Thymus (tissue), 11 donors: ENCODE results near the gene TNFRSF9. TPM values are rescaled to one million over a fixed set of nuclear protein-coding genes. Genes with fewer than 3 reads are reported as not detected.
"Not testable (repeated sequence)": the region's sequence is repeated elsewhere in the genome, so short reads cannot be mapped to it uniquely, and the experiment has no call there.

Source experiments
- DNase-seq, 9 donors: peaks; one replicate each; pipeline ENCODE4 v3.0.0-alpha.2; 2013; ENCODE audit warnings: low spot score in 9 of 9, low read depth in 6 of 9, missing footprints in 1 of 9
- H3K27ac ChIP-seq, 2 donors: one replicate each; pipeline ENCODE4 v1.5.1; 2013; ENCODE audit warnings: control low read depth in 1 of 2, low read depth in 1 of 2, low read length in 1 of 2, mild to moderate bottlenecking in 1 of 2, moderate library complexity in 1 of 2
- H3K27me3 ChIP-seq, 2 donors: one replicate each; pipeline ENCODE4 v1.5.1; 2013; ENCODE audit warnings: low read length in 1 of 2; ENCODE audit not compliant: control insufficient read depth in 2 of 2, insufficient read depth in 1 of 2
- H3K36me3 ChIP-seq, 2 donors: one replicate each; pipeline ENCODE4 v1.5.1; 2013; ENCODE audit warnings: low read length in 1 of 2, mild to moderate bottlenecking in 1 of 2, moderate library complexity in 1 of 2; ENCODE audit not compliant: control insufficient read depth in 2 of 2, insufficient read depth in 2 of 2
- H3K4me1 ChIP-seq, 2 donors: one replicate each; pipeline ENCODE4 v1.5.1; 2013; ENCODE audit warnings: low read length in 2 of 2; ENCODE audit not compliant: control insufficient read depth in 2 of 2, insufficient read depth in 2 of 2
- H3K4me3 ChIP-seq, 2 donors: one replicate each; pipeline ENCODE4 v1.5.1; 2013; ENCODE audit warnings: low read length in 2 of 2, control low read depth in 1 of 2, mild to moderate bottlenecking in 1 of 2
- H3K9me3 ChIP-seq, 2 donors: one replicate each; pipeline ENCODE4 v1.5.1; 2013; ENCODE audit warnings: low read length in 1 of 2, mild to moderate bottlenecking in 1 of 2; ENCODE audit not compliant: control insufficient read depth in 2 of 2, insufficient read depth in 1 of 2
- WGBS: extraction: QIAGEN DNeasy Blood & Tissue Kit; methylation state at CpG from one replicate; pipeline ENCODE4 v1.1.7; 2013; 5-methylcytosine and 5-hydroxymethylcytosine counted together
- polyA plus RNA-seq: library from polyadenylated mRNA; stranded (reverse); fragments of 200-250 nt; gene quantifications from one replicate; pipeline ENCODE4 v1.2.3, GENCODE V29; 2013
- total RNA-seq: library from RNA; stranded (reverse); fragments of 120-200 nt; gene quantifications from one replicate; pipeline ENCODE4 v1.2.4, GENCODE V29; 2013
- donor health status: healthy.

Gene TNFRSF9
- total and polyA plus RNA-seq, 2 donors: 9.0 to 12.0 TPM

- peaks cover 41 to 47% of the 10 kb centered on the region in 2 donors for H3K36me3 ChIP-seq
- not testable (repeated sequence) for H3K9me3 ChIP-seq, DNase-seq, H3K27ac ChIP-seq, H3K4me1 ChIP-seq, H3K27me3 ChIP-seq, H3K4me3 ChIP-seq
- 96% methylated on average over 7 of the region's 7 CpGs for WGBS
Observed at GRCh38 chr1:7963841-7964240, 23.2 kb upstream of the TNFRSF9 start.

- not testable (repeated sequence) for H3K27me3 ChIP-seq, DNase-seq, H3K27ac ChIP-seq, H3K4me3 ChIP-seq, H3K9me3 ChIP-seq, H3K4me1 ChIP-seq
- 97% methylated on average over 12 of the region's 12 CpGs for WGBS
- peaks cover 38 to 45% of the 10 kb centered on the region in 2 donors for H3K36me3 ChIP-seq
Observed at GRCh38 chr1:7963378-7963730, 22.7 kb upstream of the TNFRSF9 start.

DNA sequence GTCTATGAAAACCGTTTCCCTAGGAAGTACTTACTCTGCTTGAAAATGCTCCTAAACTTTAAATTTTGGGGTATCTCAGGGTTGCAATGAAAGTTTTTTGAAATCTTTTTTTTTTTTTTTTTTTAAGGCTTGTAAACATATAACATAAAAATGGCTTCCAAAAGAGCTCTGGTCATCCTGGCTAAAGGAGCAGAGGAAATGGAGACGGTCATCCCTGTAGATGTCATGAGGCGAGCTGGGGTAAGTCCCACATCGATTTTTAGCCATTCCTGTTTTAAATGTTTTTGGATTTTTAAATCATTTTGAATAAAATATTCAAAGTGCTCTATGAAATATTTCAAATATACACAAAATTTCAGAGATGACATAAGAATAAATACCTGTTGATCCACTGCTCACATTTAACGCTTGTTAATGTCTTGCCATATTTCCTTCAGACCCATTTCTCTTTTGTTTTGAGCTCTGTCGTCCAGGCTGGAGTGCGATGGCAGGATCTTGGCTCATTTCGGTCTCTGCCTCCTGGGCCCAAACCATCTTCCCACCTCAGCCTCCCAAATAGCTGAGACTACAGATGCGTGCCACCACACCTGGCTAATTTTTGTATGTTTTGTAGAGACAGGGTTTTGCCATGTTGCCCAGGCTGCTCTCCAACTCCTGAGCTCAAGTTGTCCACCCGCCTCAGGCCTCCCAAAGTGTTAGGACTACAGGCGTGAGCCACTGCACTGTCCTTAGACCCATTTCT is 22.2 kb upstream of the TNFRSF9 start:
- WGBS: 95% methylated on average over 11 of the region's 11 CpGs
- Histone ChIP-seq H3K4me1 (peaks cover 5 to 10% of the 10 kb centered on the region in 2 donors), H3K4me3 (peak overlapping the region; percentile 70 to 89), H3K27ac (peak overlapping the region in 1 of 2 donors; percentile 88), H3K27me3 (no peaks in the 10 kb centered on the region), H3K9me3 (no peaks in the 10 kb centered on the region), H3K36me3 (peaks cover 36 to 45% of the 10 kb centered on the region in 2 donors)
- DNase-seq: no peak

DNA sequence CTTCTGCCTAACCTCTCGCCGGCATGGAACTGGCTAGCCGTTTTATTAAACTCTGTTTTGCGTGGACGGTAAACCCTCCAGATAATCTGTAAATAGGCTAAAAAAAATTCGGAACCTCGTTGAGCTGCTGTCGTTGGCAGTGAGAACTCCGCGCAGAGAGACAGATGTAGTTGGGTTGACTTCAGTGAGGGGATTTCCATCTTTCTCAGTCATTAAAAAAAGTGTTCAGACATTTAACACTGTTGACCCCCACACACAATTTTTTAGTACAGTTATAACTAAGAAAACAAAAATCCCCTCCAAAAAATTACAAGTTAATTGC is 21.3 kb upstream of the TNFRSF9 start:
- Histone ChIP-seq H3K27me3 (no peaks in the 10 kb centered on the region), H3K4me3 (peak overlapping the region; percentile 70 to 89), H3K27ac (peak overlapping the region; percentile 88 to 94), H3K9me3 (no peaks in the 10 kb centered on the region), H3K4me1 (peaks cover 5 to 10% of the 10 kb centered on the region in 2 donors), H3K36me3 (peaks cover 29 to 37% of the 10 kb centered on the region in 2 donors)
- under 1% methylated on average over 10 of the region's 10 CpGs for WGBS
- no peak for DNase-seq

GRCh38 chr1:7961216-7962013 is 20.8 kb upstream of the TNFRSF9 start, which contains the start of gene PARK7:
Gene PARK7, plus strand, starts transcription at chr1:7961711. Its CDS starts 1,075 bp downstream, at chr1:7962786.
- H3K4me1 ChIP-seq: peaks cover 5 to 10% of the 10 kb centered on the region in 2 donors
- peak; percentile 90 to 99 (median 98) for DNase-seq
- peak within 1 kb of the TSS; percentile 88 to 95 for H3K27ac ChIP-seq
- under 1% methylated on average over 81 of the region's 81 CpGs for WGBS
- H3K4me3 ChIP-seq: peak within 1 kb of the TSS; percentile 70 to 89
- H3K9me3 ChIP-seq: no peaks in the 10 kb centered on the region
- peaks cover 27 to 32% of the 10 kb centered on the region in 2 donors for H3K36me3 ChIP-seq
- H3K27me3 ChIP-seq: no peaks in the 10 kb centered on the region

GRCh38 chr1:7960867-7961215 is 20.2 kb upstream of the TNFRSF9 start:
- H3K36me3 ChIP-seq: peaks cover 22 to 27% of the 10 kb centered on the region in 2 donors
- DNase-seq: no peak
- 2% methylated on average over 3 of the region's 3 CpGs for WGBS
- H3K4me1 ChIP-seq: peaks cover 5 to 10% of the 10 kb centered on the region in 2 donors
- H3K27me3 ChIP-seq: no peaks in the 10 kb centered on the region
- H3K27ac ChIP-seq: peak overlapping the region; percentile 88 to 95
- peak overlapping the region; percentile 70 to 89 for H3K4me3 ChIP-seq
- H3K9me3 ChIP-seq: no peaks in the 10 kb centered on the region

- Histone ChIP-seq H3K36me3 (peaks cover 16 to 20% of the 10 kb centered on the region in 2 donors), H3K9me3 (no peaks in the 10 kb centered on the region), H3K27me3 (no peaks in the 10 kb centered on the region), H3K4me1 (peaks cover 5 to 10% of the 10 kb centered on the region in 2 donors), H3K27ac (no peak overlapping the region), H3K4me3 (peak overlapping the region in 1 of 2 donors; percentile 70)
- WGBS: 97% methylated on average over 2 of the region's 2 CpGs
- no peak for DNase-seq
Observed at GRCh38 chr1:7960165-7960564, 19.5 kb upstream of the TNFRSF9 start.

DNA sequence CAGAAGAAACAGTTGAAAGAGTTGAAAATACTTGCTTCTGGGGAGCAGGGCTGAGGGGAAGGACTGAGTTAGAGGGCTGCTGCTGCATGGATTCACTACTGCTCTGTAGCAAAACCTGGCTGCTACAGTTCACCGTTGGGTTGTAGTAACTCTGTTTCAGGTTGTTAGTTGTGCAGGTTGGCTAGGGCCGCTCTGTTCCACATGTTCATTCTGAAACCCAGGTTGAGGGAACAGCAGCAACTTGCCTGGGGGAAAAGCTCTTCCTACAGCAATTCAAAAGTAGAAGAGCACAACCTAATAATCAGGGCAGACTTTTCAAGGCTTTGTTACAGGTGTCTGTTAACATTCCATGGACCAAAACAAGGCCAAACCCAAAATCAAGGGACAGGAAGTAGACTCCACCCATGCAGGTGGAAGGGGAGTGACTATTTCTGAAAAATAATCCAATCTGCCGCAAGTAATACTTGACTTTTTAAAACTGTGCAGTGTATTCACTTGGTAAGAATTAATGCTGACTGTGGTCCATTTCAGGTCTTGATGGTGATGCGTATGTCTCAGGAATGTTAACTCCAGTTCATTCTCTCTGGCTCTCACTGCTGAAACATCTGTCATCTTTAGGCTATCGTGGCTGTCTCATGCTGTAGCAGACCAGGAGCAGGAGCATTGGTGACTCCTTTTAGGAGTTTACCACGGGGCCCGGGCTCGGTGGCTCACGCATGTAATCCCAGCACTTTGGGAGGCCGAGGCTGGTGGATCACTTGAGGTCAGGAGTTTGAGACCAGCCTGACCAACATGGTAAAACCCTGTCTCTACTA is 15.8 kb upstream of the TNFRSF9 start:
- DNase-seq: no peak
- no peak overlapping the region for H3K27ac ChIP-seq
- WGBS: 97% methylated on average over 10 of the region's 10 CpGs

More for the DNA sequence above, 15.8 kb upstream of the TNFRSF9 start:
- Histone ChIP-seq H3K4me1 (peaks cover 8 to 11% of the 10 kb centered on the region in 2 donors), H3K9me3 (no peaks in the 10 kb centered on the region), H3K36me3 (no peaks in the 10 kb centered on the region), H3K27me3 (no peaks in the 10 kb centered on the region), H3K4me3 (no peak overlapping the region)
